ENCODE measurements around the gene DOK6. TPM values are rescaled to one million over a fixed set of nuclear protein-coding genes. Genes with fewer than 3 reads are reported as not detected.

DOK6 gene
- total and polyA plus RNA-seq, 2 experiments from 2014 or later: 0.29 to 0.42 TPM

DNA sequence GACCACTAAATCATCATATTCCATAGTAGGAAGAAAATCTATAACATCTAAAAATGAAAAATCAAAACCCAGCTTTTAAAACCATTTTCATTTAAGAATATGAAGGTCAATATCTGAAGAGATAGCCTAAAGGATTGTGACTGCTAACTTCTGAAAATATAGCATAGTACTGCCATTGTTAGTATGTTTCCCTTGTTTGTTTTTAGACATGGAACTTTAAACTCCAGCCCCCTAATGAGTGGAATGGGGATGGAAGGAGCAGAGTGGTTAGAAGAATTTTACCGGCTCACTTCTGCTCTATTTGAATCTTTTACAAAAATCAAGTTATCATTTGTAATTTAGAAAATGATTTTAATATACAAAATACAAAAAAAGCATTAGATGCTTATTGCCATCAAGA is 378.0 kb downstream of the DOK6 start (continued):
- TF ChIP-seq, protein P1, sequence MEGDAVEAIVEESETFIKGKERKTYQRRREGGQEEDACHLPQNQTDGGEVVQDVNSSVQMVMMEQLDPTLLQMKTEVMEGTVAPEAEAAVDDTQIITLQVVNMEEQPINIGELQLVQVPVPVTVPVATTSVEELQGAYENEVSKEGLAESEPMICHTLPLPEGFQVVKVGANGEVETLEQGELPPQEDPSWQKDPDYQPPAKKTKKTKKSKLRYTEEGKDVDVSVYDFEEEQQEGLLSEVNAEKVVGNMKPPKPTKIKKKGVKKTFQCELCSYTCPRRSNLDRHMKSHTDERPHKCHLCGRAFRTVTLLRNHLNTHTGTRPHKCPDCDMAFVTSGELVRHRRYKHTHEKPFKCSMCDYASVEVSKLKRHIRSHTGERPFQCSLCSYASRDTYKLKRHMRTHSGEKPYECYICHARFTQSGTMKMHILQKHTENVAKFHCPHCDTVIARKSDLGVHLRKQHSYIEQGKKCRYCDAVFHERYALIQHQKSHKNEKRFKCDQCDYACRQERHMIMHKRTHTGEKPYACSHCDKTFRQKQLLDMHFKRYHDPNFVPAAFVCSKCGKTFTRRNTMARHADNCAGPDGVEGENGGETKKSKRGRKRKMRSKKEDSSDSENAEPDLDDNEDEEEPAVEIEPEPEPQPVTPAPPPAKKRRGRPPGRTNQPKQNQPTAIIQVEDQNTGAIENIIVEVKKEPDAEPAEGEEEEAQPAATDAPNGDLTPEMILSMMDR (conservative IDR thresholded peaks at IDR 0.05; ENCODE audit: low read depth in 2 of 2): no peak
- no peak for TF ChIP-seq ZNF114 (CRISPR knock-in tag; IDR thresholded peaks at IDR 0.05)

DNA sequence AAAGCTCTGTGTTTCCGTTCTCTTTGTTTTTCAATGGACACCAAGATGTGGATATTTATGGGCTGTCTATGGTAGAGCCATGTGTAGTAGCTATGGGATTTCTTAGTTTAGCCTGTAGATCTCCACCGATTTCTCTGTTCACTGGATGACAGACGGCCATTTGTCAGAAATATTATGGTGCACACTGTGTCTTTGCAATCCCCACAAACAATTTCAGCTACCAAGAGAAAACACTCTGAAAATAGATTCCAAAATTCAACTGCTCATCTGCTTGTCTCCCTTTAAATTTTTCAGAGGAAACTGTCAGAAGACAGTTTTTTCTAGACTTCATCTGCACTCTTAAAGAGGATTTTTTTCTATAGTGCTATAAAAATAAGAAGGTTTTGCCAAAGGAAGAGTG is 380.2 kb downstream of the DOK6 start:
- no peaks in the 10 kb centered on the region for H3F3A ChIP-seq (replicated peaks; ENCODE audit: low read depth)
- H3K9me3 Mint-ChIP-seq: no peaks in the 10 kb centered on the region; the same call in 2 of the 3 replicates
- H3K36me3 ChIP-seq (ENCODE audit: insufficient read depth): no peaks in the 10 kb centered on the region
- no peak for DNase-seq (ENCODE audit: low spot score)
- no peaks in the 10 kb centered on the region for H3K36me3 Mint-ChIP-seq (ENCODE audit: low read depth)
- no peaks in the 10 kb centered on the region for H4K20me1 ChIP-seq (replicated peaks; ENCODE audit: insufficient read depth)
- no peak overlapping the region for H3K4me2 ChIP-seq
- ATAC-seq: no peak
- H3K4me3 Mint-ChIP-seq: no peak overlapping the region
- no peaks in the 10 kb centered on the region for H3K27me3 ChIP-seq (ENCODE audit: insufficient read depth)
- H3K4me3 ChIP-seq: no peak overlapping the region
- no peaks in the 10 kb centered on the region for H3K4me1 ChIP-seq (ENCODE audit: insufficient read depth)
- H3K27me3 Mint-ChIP-seq (ENCODE audit: insufficient read depth, low read depth, poor library complexity): peaks cover 2% of the 10 kb centered on the region
- no peak overlapping the region for H3K27ac ChIP-seq (ENCODE audit: low read depth)
- no peaks in the 10 kb centered on the region; the same call in 2 of the 3 replicates for H3K4me1 Mint-ChIP-seq
- H3K27ac Mint-ChIP-seq: no peak overlapping the region
- no peak overlapping the region for H2AFZ ChIP-seq
- H3K79me2 ChIP-seq (replicated peaks; ENCODE audit: insufficient read depth): no peaks in the 10 kb centered on the region
- no peaks in the 10 kb centered on the region for H3K9me2 ChIP-seq (ENCODE audit: insufficient read depth)
- no peak for TF ChIP-seq NANOG (IDR thresholded peaks at IDR 0.05; ENCODE audit: borderline replicate concordance)
- TF ChIP-seq ZNF114 (CRISPR knock-in tag; IDR thresholded peaks at IDR 0.05): no peak
- no peak for TF ChIP-seq JUNB (IDR thresholded peaks at IDR 0.05; ENCODE audit: unreplicated experiment)
- TF ChIP-seq, protein P2, sequence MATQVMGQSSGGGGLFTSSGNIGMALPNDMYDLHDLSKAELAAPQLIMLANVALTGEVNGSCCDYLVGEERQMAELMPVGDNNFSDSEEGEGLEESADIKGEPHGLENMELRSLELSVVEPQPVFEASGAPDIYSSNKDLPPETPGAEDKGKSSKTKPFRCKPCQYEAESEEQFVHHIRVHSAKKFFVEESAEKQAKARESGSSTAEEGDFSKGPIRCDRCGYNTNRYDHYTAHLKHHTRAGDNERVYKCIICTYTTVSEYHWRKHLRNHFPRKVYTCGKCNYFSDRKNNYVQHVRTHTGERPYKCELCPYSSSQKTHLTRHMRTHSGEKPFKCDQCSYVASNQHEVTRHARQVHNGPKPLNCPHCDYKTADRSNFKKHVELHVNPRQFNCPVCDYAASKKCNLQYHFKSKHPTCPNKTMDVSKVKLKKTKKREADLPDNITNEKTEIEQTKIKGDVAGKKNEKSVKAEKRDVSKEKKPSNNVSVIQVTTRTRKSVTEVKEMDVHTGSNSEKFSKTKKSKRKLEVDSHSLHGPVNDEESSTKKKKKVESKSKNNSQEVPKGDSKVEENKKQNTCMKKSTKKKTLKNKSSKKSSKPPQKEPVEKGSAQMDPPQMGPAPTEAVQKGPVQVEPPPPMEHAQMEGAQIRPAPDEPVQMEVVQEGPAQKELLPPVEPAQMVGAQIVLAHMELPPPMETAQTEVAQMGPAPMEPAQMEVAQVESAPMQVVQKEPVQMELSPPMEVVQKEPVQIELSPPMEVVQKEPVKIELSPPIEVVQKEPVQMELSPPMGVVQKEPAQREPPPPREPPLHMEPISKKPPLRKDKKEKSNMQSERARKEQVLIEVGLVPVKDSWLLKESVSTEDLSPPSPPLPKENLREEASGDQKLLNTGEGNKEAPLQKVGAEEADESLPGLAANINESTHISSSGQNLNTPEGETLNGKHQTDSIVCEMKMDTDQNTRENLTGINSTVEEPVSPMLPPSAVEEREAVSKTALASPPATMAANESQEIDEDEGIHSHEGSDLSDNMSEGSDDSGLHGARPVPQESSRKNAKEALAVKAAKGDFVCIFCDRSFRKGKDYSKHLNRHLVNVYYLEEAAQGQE (IDR thresholded peaks at IDR 0.05; ENCODE audit: unreplicated experiment): no peak
- no peak for TF ChIP-seq EZH2 (IDR thresholded peaks at IDR 0.05; ENCODE audit: low read depth, unreplicated experiment)
- TF ChIP-seq, protein P1 (conservative IDR thresholded peaks at IDR 0.05; ENCODE audit: low read depth in 2 of 2): no peak
- TF ChIP-seq, protein P3, sequence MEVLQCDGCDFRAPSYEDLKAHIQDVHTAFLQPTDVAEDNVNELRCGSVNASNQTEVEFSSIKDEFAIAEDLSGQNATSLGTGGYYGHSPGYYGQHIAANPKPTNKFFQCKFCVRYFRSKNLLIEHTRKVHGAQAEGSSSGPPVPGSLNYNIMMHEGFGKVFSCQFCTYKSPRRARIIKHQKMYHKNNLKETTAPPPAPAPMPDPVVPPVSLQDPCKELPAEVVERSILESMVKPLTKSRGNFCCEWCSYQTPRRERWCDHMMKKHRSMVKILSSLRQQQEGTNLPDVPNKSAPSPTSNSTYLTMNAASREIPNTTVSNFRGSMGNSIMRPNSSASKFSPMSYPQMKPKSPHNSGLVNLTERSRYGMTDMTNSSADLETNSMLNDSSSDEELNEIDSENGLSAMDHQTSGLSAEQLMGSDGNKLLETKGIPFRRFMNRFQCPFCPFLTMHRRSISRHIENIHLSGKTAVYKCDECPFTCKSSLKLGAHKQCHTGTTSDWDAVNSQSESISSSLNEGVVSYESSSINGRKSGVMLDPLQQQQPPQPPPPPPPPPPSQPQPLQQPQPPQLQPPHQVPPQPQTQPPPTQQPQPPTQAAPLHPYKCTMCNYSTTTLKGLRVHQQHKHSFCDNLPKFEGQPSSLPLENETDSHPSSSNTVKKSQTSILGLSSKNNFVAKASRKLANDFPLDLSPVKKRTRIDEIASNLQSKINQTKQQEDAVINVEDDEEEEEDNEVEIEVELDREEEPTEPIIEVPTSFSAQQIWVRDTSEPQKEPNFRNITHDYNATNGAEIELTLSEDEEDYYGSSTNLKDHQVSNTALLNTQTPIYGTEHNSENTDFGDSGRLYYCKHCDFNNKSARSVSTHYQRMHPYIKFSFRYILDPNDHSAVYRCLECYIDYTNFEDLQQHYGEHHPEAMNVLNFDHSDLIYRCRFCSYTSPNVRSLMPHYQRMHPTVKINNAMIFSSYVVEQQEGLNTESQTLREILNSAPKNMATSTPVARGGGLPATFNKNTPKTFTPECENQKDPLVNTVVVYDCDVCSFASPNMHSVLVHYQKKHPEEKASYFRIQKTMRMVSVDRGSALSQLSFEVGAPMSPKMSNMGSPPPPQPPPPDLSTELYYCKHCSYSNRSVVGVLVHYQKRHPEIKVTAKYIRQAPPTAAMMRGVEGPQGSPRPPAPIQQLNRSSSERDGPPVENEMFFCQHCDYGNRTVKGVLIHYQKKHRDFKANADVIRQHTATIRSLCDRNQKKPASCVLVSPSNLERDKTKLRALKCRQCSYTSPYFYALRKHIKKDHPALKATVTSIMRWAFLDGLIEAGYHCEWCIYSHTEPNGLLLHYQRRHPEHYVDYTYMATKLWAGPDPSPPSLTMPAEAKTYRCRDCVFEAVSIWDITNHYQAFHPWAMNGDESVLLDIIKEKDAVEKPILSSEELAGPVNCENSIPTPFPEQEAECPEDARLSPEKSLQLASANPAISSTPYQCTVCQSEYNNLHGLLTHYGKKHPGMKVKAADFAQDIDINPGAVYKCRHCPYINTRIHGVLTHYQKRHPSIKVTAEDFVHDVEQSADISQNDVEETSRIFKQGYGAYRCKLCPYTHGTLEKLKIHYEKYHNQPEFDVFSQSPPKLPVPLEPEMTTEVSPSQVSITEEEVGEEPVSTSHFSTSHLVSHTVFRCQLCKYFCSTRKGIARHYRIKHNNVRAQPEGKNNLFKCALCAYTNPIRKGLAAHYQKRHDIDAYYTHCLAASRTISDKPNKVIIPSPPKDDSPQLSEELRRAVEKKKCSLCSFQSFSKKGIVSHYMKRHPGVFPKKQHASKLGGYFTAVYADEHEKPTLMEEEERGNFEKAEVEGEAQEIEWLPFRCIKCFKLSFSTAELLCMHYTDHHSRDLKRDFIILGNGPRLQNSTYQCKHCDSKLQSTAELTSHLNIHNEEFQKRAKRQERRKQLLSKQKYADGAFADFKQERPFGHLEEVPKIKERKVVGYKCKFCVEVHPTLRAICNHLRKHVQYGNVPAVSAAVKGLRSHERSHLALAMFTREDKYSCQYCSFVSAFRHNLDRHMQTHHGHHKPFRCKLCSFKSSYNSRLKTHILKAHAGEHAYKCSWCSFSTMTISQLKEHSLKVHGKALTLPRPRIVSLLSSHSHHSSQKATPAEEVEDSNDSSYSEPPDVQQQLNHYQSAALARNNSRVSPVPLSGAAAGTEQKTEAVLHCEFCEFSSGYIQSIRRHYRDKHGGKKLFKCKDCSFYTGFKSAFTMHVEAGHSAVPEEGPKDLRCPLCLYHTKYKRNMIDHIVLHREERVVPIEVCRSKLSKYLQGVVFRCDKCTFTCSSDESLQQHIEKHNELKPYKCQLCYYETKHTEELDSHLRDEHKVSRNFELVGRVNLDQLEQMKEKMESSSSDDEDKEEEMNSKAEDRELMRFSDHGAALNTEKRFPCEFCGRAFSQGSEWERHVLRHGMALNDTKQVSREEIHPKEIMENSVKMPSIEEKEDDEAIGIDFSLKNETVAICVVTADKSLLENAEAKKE (CRISPR knock-in tag; IDR thresholded peaks at IDR 0.05): no peak
- TF ChIP-seq CREB1 (CRISPR knock-in tag; IDR thresholded peaks at IDR 0.05; ENCODE audit: low read depth): no peak
- TF ChIP-seq ZNF331 (CRISPR knock-in tag; IDR thresholded peaks at IDR 0.05; ENCODE audit: low read depth): no peak
- TF ChIP-seq POLR2AphosphoS5 (IDR thresholded peaks at IDR 0.05; ENCODE audit: low read depth): no peak
- TF ChIP-seq EZH2phosphoT487 (IDR thresholded peaks at IDR 0.05; ENCODE audit: unreplicated experiment): no peak
